Lung (tissue), 12 donors: Measurements from ENCODE around the gene BSPH1. TPM values are rescaled to one million over a fixed set of nuclear protein-coding genes. Genes with fewer than 3 reads are reported as not detected.
"Not testable (repeated sequence)": the region's sequence is repeated elsewhere in the genome, so short reads cannot be mapped to it uniquely, and the experiment has no call there.

Experiments used
- ATAC-seq: fragments of 200-7000 bp; cut with Tn5 transposase; one replicate; pipeline ENCODE4 v1.9.1; 2020; ENCODE audit warnings: moderate number of reproducible peaks; ENCODE audit not compliant: insufficient read depth, low FRiP score
- DNase-seq, 3 donors: peaks; one replicate each; pipeline ENCODE4 v3.0.0-alpha.2; 2013 to 2017
- H3K27ac ChIP-seq, 2 donors: one replicate each; pipeline ENCODE4 v1.5.1; 2013; ENCODE audit warnings: mild to moderate bottlenecking in 2 of 2, moderate library complexity in 2 of 2, control low read depth in 1 of 2, inconsistent platforms in 1 of 2, low read depth in 1 of 2, low read length in 1 of 2
- H3K27me3 ChIP-seq, 3 donors: one replicate each; pipeline ENCODE4 v1.5.1; 2013; ENCODE audit warnings: low read length in 2 of 3; ENCODE audit not compliant: control insufficient read depth in 3 of 3, insufficient read depth in 3 of 3
- H3K36me3 ChIP-seq, 4 donors: one replicate each; pipeline ENCODE4 v1.5.1; 2013; ENCODE audit warnings: low read length in 4 of 4, mild to moderate bottlenecking in 1 of 4, moderate library complexity in 1 of 4; ENCODE audit not compliant: control insufficient read depth in 4 of 4, insufficient read depth in 4 of 4
- H3K4me1 ChIP-seq, 5 donors: one replicate each; pipeline ENCODE4 v1.5.1; 2013; ENCODE audit warnings: low read length in 5 of 5, mild to moderate bottlenecking in 2 of 5, moderate library complexity in 1 of 5; ENCODE audit not compliant: control insufficient read depth in 5 of 5, insufficient read depth in 5 of 5
- H3K4me3 ChIP-seq: one replicate; pipeline ENCODE4 v1.5.1; 2013; ENCODE audit warnings: mild to moderate bottlenecking, control low read depth, moderate library complexity
- H3K9ac ChIP-seq, 2 donors: one replicate each; pipeline ENCODE4 v1.5.1; 2013; ENCODE audit warnings: low read length in 2 of 2, control low read depth in 1 of 2; ENCODE audit not compliant: insufficient read depth in 1 of 2
- H3K9me3 ChIP-seq, 4 donors: one replicate each; pipeline ENCODE4 v1.5.1; 2013; ENCODE audit warnings: low read length in 3 of 4, mild to moderate bottlenecking in 1 of 4, moderate library complexity in 1 of 4; ENCODE audit not compliant: control insufficient read depth in 4 of 4, insufficient read depth in 3 of 4
- WGBS, 2 donors: extraction: QIAGEN DNeasy Blood & Tissue Kit; methylation state at CpG; one replicate each; pipeline ENCODE4 v1.1.7; 2013; 5-methylcytosine and 5-hydroxymethylcytosine counted together
- polyA plus RNA-seq, 2 donors: library from polyadenylated mRNA; stranded (reverse); fragments of 200-250 nt; gene quantifications; one replicate each; pipeline ENCODE4 v1.2.1, GENCODE V29; 2013
- total RNA-seq, 2 donors: library from RNA; depleted of rRNA in 1 of 2; stranded (reverse); fragments of >200 nt in 1 of 2; gene quantifications; one replicate each; pipeline ENCODE4 v1.2.1, GENCODE V29; 2014 to 2021
- TF ChIP-seq, protein P1 (sequence below): IDR thresholded peaks from 2 replicates; pipeline ENCODE4 v1.5.1; 2012; ENCODE audit warnings: mild to moderate bottlenecking; ENCODE audit errors: control extremely low read depth, extremely low read depth
- donor health status: control.
- donor health status: control.
- donor health status: Bipolar disorder and iron deficiency.
- donor health status: healthy.
- donor health status: DM: yes; HTN: yes; CAD: no.

BSPH1 gene
- total and polyA plus RNA-seq, 4 donors = not detected

DNA sequence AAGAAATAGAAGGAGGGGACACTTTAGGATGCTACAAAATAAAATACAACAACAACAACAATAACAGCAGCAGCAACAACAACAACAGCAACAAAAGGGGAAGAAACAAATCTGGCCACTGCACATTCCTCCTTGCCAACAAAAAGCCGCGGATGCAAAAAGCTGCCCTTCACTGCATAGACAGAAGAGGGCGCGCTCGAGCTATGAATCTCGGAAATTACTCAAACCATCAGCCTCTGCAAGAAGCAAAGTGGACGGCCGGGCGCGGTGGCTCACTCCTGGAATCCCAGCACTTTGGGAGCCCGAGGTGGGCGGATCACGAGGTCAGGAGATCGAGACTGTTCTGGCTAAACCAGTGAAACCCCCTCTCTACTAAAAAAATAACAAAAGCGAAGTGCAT, 71.9 kb downstream of the BSPH1 start:
- WGBS, 2 donors = 1 to 3% methylated on average over 10 of the region's 15 CpGs
- TF ChIP-seq, protein P1, sequence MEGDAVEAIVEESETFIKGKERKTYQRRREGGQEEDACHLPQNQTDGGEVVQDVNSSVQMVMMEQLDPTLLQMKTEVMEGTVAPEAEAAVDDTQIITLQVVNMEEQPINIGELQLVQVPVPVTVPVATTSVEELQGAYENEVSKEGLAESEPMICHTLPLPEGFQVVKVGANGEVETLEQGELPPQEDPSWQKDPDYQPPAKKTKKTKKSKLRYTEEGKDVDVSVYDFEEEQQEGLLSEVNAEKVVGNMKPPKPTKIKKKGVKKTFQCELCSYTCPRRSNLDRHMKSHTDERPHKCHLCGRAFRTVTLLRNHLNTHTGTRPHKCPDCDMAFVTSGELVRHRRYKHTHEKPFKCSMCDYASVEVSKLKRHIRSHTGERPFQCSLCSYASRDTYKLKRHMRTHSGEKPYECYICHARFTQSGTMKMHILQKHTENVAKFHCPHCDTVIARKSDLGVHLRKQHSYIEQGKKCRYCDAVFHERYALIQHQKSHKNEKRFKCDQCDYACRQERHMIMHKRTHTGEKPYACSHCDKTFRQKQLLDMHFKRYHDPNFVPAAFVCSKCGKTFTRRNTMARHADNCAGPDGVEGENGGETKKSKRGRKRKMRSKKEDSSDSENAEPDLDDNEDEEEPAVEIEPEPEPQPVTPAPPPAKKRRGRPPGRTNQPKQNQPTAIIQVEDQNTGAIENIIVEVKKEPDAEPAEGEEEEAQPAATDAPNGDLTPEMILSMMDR = peak; percentile 50
- H3K27me3 ChIP-seq, DNase-seq, H3K36me3 ChIP-seq, H3K27ac ChIP-seq, H3K9me3 ChIP-seq, H3K4me1 ChIP-seq, H3K9ac ChIP-seq, ATAC-seq, H3K4me3 ChIP-seq: not testable (repeated sequence)

Other genes starting within 250 kb of the BSPH1 start
- gene NOP53, start 246.6 kb downstream of the BSPH1 start, total RNA-seq = 100 to 1,000 TPM; 146 to 188 TPM
- gene NOP53, start 246.6 kb downstream of the BSPH1 start, polyA plus RNA-seq = 100 to 1,000 TPM; 198 to 498 TPM
- 100 to 1,000 TPM; 104 to 347 TPM for gene SELENOW, start 213.5 kb downstream of the BSPH1 start, total RNA-seq
- gene SELENOW, start 213.5 kb downstream of the BSPH1 start, polyA plus RNA-seq = 100 to 1,000 TPM; 345 to 532 TPM
- not detected for gene TPRX1, start 187.6 kb downstream of the BSPH1 start, total RNA-seq
- not detected for gene TPRX1, start 187.6 kb downstream of the BSPH1 start, polyA plus RNA-seq
- gene CRX, start 170.2 kb downstream of the BSPH1 start, total RNA-seq = not detected
- under 1 TPM in 1 of 2 donors, not detected in 1; 0.02 TPM for gene CRX, start 170.2 kb downstream of the BSPH1 start, polyA plus RNA-seq
- not detected for gene TPRX2, start 132.9 kb downstream of the BSPH1 start, total RNA-seq
- gene TPRX2, start 132.9 kb downstream of the BSPH1 start, polyA plus RNA-seq = not detected
- gene SULT2A1, start 105.9 kb downstream of the BSPH1 start, total RNA-seq = under 1 TPM in 1 of 2 donors, not detected in 1; 0.15 TPM
- under 1 TPM in 1 of 2 donors, not detected in 1; 0.01 TPM for gene SULT2A1, start 105.9 kb downstream of the BSPH1 start, polyA plus RNA-seq
- gene ELSPBP1, start 2.5 kb upstream of the BSPH1 start, total RNA-seq = not detected
- not detected for gene ELSPBP1, start 2.5 kb upstream of the BSPH1 start, polyA plus RNA-seq
- not detected for gene CABP5, start 51.9 kb upstream of the BSPH1 start, total RNA-seq
- under 1 TPM; 0.07 to 0.14 TPM for gene CABP5, start 51.9 kb upstream of the BSPH1 start, polyA plus RNA-seq
- 10 to 100 TPM in 1 of 2 donors, 1 to 10 TPM in 1; 6.4 to 21.6 TPM for gene PLA2G4C, start 118.6 kb upstream of the BSPH1 start, total RNA-seq
- gene PLA2G4C, start 118.6 kb upstream of the BSPH1 start, polyA plus RNA-seq = 10 to 100 TPM in 1 of 2 donors, 1 to 10 TPM in 1; 8.3 to 12.0 TPM
- gene LIG1, start 178.2 kb upstream of the BSPH1 start, total RNA-seq = 10 to 100 TPM; 23.9 to 26.7 TPM
- gene LIG1, start 178.2 kb upstream of the BSPH1 start, polyA plus RNA-seq = 10 to 100 TPM; 10.6 to 40.5 TPM
- gene ZSWIM9, start 178.5 kb upstream of the BSPH1 start, total RNA-seq = 1 to 10 TPM; 4.3 to 7.6 TPM
- 1 to 10 TPM; 3.4 to 4.2 TPM for gene ZSWIM9, start 178.5 kb upstream of the BSPH1 start, polyA plus RNA-seq